ENCODE data around the gene DPPA4.

DNA sequence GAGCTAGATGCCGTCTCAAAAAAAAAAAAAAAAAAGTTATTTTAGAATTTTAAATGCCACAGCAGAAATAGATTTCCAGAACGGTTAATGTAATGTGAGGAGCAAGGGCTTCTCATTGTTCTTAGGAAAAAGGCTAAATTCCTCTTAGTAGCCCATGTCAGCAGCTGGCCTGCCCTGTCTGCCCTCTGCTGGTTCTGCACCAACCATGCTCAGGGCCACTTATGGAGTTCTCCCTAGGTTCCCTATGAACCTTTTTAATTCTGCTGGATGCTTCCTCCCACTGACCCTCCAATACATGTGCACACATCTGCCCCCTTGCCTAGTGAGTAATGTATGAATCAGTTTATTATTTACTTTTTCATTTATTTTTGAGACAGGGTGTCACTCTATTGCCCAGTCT, 32.2 kb upstream of the DPPA4 start:
- TF ChIP-seq, protein P1, sequence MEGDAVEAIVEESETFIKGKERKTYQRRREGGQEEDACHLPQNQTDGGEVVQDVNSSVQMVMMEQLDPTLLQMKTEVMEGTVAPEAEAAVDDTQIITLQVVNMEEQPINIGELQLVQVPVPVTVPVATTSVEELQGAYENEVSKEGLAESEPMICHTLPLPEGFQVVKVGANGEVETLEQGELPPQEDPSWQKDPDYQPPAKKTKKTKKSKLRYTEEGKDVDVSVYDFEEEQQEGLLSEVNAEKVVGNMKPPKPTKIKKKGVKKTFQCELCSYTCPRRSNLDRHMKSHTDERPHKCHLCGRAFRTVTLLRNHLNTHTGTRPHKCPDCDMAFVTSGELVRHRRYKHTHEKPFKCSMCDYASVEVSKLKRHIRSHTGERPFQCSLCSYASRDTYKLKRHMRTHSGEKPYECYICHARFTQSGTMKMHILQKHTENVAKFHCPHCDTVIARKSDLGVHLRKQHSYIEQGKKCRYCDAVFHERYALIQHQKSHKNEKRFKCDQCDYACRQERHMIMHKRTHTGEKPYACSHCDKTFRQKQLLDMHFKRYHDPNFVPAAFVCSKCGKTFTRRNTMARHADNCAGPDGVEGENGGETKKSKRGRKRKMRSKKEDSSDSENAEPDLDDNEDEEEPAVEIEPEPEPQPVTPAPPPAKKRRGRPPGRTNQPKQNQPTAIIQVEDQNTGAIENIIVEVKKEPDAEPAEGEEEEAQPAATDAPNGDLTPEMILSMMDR (IDR thresholded peaks at IDR 0.05; ENCODE audit: insufficient read depth, low read length, poor library complexity, severe bottlenecking) = no peak
- TF ChIP-seq EZH2phosphoT487 (conservative IDR thresholded peaks at IDR 0.05; ENCODE audit: low read length) = no peak
